CD4-positive, alpha-beta T cell (primary cell): Measurements from ENCODE around the gene EXOC8. TPM values are rescaled to one million over a fixed set of nuclear protein-coding genes. Genes with fewer than 3 reads are reported as not detected.

Experiments used
- ATAC-seq: fragments of 200-7000 bp; cut with Tn5 transposase; one replicate; pipeline ENCODE4 v1.10.0; 2022; ENCODE audit warnings: mild to moderate bottlenecking; ENCODE audit not compliant: poor library complexity
- CTCF ChIA-PET: fragments of 350-600 bp; sonication (Branson Sonifier 250); formaldehyde crosslinking; loops from one replicate; lab custom pipeline; 2021; ENCODE audit warnings: antibody characterized with exemption, inconsistent platforms; lab: Charles Lee
- POLR2A ChIA-PET: fragments of 350-600 bp; sonication (Branson Sonifier 250); formaldehyde crosslinking; loops from one replicate; lab custom pipeline; 2021; ENCODE audit warnings: antibody characterized with exemption, inconsistent platforms; lab: Charles Lee
- DNase-seq, 14 experiments: peaks; one replicate each; pipeline ENCODE4 v3.0.0-alpha.2; 2013 to 2020; ENCODE audit warnings: mixed read lengths in 2 of 14
- H3K27ac ChIP-seq, 2 donors: one replicate each; pipeline versions ENCODE4 v1.5.1 to v1.7.0; 2013; ENCODE audit warnings: low read length in 2 of 2, low read depth in 1 of 2, mild to moderate bottlenecking in 1 of 2
- H3K27me3 ChIP-seq, 2 experiments: 1 replicate in 1 of 2; 2 replicates in 1 of 2; pipeline versions ENCODE4 v1.6.1 to v1.7.0; 2013; ENCODE audit warnings: low read length in 2 of 2, control low read depth in 1 of 2, mild to moderate bottlenecking in 1 of 2, moderate library complexity in 1 of 2; ENCODE audit not compliant: insufficient read depth in 2 of 2, control insufficient read depth in 1 of 2
- H3K36me3 ChIP-seq: one replicate; pipeline ENCODE4 v1.6.1; 2013; ENCODE audit warnings: low read length, control low read depth; ENCODE audit not compliant: insufficient read depth
- H3K4me1 ChIP-seq: one replicate; pipeline ENCODE4 v1.6.1; 2013; ENCODE audit warnings: low read length, control low read depth; ENCODE audit not compliant: insufficient read depth
- H3K4me3 ChIP-seq: one replicate; pipeline ENCODE4 v1.5.1; 2013; ENCODE audit warnings: mild to moderate bottlenecking, low read length, moderate library complexity
- H3K9me3 ChIP-seq, 2 experiments: 1 replicate in 1 of 2; 2 replicates in 1 of 2; pipeline versions ENCODE4 v1.6.1 to v1.7.0; 2013; ENCODE audit warnings: low read length in 2 of 2, mild to moderate bottlenecking in 2 of 2, control low read depth in 1 of 2, moderate library complexity in 1 of 2; ENCODE audit not compliant: control insufficient read depth in 1 of 2, insufficient read depth in 1 of 2
- H3K27ac Mint-ChIP-seq: one replicate; pipeline ENCODE4 v1.8.0; 2020; ENCODE audit warnings: mixed read lengths
- H3K27me3 Mint-ChIP-seq: one replicate; pipeline ENCODE4 v1.8.0; 2021; ENCODE audit warnings: mixed read lengths
- H3K36me3 Mint-ChIP-seq: one replicate; pipeline ENCODE4 v1.8.0; 2021; ENCODE audit warnings: low read depth, mixed read lengths
- H3K4me1 Mint-ChIP-seq: one replicate; pipeline ENCODE4 v1.8.0; 2021; ENCODE audit warnings: low read depth, mixed read lengths
- H3K4me3 Mint-ChIP-seq: one replicate; pipeline ENCODE4 v1.8.0; 2020; ENCODE audit warnings: mild to moderate bottlenecking, mixed read lengths
- H3K9me3 Mint-ChIP-seq: one replicate; pipeline ENCODE4 v1.8.0; 2020; ENCODE audit warnings: mixed read lengths
- intact Hi-C, 2 experiments: fragments of 100-400 bp; cut with DNase I in 1 of 2; cut with micrococcal nuclease in 1 of 2; formaldehyde crosslinking; loops; one replicate each; pipeline versions ENCODE4 v1.15.1 to v1.9.0; 2023 to 2025; cut with DNase I, micrococcal nuclease
- total RNA-seq, 174 experiments: library from RNA in 2 of 174; stranded (reverse) in 2 of 174; gene quantifications; one replicate each; pipeline ENCODE4 v1.2.3 and lab custom pipeline; 2021 to 2026
- TF ChIP-seq, protein P1 (sequence below): fragments of 200-600 bp; IDR thresholded peaks from one replicate; pipeline ENCODE4 v1.8.0; 2022; ENCODE audit warnings: antibody characterized with exemption, mild to moderate bottlenecking

EXOC8 gene
- total RNA-seq, 2 experiments from 2014 or later = 28.0 to 31.9 TPM

DNA sequence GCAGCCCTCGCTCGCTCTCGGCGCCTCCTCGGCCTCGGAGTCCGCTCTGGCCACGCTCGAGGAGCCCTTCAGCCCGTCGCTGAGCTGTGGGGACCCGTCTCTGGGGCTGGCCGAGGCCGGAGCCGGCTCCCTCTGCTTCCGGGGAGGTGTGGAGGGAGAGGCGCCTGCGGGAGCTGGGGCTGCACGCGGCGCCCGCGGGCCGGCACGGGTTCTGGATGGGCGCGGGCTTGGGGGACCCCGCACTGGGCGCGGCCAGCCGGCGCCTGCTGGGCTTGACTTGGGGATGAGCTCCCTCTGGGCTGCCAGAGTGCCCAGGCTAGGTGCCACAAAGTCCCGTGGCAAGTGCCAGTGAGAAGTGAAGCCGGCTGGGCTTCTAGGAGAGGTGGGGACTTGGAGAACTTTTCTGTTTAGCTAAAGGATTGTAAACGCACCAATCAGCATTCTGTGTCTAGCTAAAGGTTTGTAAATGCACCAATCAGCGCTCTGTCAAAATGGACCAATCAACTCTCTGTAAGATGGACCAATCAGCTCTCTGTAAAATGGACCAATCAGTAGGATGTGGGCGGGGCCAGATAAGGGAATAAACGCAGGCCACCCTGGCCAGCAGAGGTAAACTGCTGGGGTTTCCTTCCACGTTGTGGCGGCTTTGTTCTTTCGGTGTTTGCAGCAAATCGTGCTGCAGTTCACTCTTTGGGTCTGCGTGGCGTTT, 20.2 kb downstream of the EXOC8 start:
- POLR2A ChIA-PET = interaction anchor here (1.1 to 1.5 kb wide), 2 partner anchors 19 to 21 kb away, joined by 3 read pairs; partner anchors contain the start of genes EXOC8 and SPRTN

DNA sequence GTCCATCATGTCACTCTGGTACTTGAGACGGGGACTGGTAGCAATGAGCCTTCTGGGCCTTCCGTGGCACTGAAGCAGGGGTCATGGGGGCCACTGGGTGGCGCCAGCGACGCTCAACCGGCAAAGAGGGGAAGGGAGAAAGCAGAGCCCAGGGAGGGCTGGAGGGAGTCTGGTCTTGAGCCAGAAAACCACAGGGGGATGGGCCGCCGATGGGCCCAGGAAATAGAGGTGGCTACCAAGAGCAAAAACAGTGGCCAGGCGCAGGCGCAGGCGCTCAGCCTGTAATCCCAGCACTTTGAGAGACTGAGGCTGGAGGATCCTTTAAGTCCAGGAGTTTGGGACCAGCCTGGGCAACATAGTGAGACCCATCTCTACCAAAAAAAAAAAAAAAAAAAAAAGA, 21.8 kb downstream of the EXOC8 start:
- intact Hi-C loops = loop anchor here in 1 of 2 experiments (2.0 kb wide), 1 partner anchor 289 kb away; no protein-coding TSS in a partner anchor
- Histone ChIP-seq H3K27ac (no peak overlapping the region), H3K27me3 (no peaks in the 10 kb centered on the region), H3K36me3 (no peaks in the 10 kb centered on the region), H3K4me3 (no peak overlapping the region), H3K9me3 (no peaks in the 10 kb centered on the region), H3K4me1 (no peaks in the 10 kb centered on the region)
- CTCF ChIA-PET = interaction anchor here (1.4 kb wide), 1 partner anchor 50 kb away, joined by 4 read pairs; no protein-coding TSS in a partner anchor
- POLR2A ChIA-PET = interaction anchor here (1.0 kb wide), 1 partner anchor 22 kb away, joined by 3 read pairs; the partner anchor contains the start of gene EXOC8
- Mint-ChIP-seq H3K36me3 (no peaks in the 10 kb centered on the region), H3K9me3 (no peaks in the 10 kb centered on the region), H3K27ac (no peak overlapping the region), H3K4me3 (no peak overlapping the region), H3K27me3 (no peaks in the 10 kb centered on the region), H3K4me1 (no peaks in the 10 kb centered on the region)
- ATAC-seq = peak; percentile 48
- TF ChIP-seq, protein P1, sequence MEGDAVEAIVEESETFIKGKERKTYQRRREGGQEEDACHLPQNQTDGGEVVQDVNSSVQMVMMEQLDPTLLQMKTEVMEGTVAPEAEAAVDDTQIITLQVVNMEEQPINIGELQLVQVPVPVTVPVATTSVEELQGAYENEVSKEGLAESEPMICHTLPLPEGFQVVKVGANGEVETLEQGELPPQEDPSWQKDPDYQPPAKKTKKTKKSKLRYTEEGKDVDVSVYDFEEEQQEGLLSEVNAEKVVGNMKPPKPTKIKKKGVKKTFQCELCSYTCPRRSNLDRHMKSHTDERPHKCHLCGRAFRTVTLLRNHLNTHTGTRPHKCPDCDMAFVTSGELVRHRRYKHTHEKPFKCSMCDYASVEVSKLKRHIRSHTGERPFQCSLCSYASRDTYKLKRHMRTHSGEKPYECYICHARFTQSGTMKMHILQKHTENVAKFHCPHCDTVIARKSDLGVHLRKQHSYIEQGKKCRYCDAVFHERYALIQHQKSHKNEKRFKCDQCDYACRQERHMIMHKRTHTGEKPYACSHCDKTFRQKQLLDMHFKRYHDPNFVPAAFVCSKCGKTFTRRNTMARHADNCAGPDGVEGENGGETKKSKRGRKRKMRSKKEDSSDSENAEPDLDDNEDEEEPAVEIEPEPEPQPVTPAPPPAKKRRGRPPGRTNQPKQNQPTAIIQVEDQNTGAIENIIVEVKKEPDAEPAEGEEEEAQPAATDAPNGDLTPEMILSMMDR = peak; percentile 33
- DNase-seq = peak in 12 of 14 experiments; percentile 15 to 65 (median 30)

More for the DNA sequence above, 20.2 kb downstream of the EXOC8 start:
- Histone ChIP-seq H3K27me3 (no peaks in the 10 kb centered on the region), H3K27ac (no peak overlapping the region), H3K9me3 (no peaks in the 10 kb centered on the region), H3K4me1 (no peaks in the 10 kb centered on the region), H3K4me3 (no peak overlapping the region), H3K36me3 (no peaks in the 10 kb centered on the region)
- no peak for ATAC-seq
- H3K27ac Mint-ChIP-seq = no peak overlapping the region
- no peak for DNase-seq
- intact Hi-C loops = loop anchor here in 1 of 2 experiments (2.0 kb wide), 1 partner anchor 287 kb away; no protein-coding TSS in a partner anchor
- TF ChIP-seq, protein P1 = no peak
- no peak overlapping the region for H3K4me3 Mint-ChIP-seq
- CTCF ChIA-PET = no interaction called here
- no peaks in the 10 kb centered on the region for H3K36me3 Mint-ChIP-seq
- H3K27me3 Mint-ChIP-seq = no peaks in the 10 kb centered on the region
- no peaks in the 10 kb centered on the region for H3K9me3 Mint-ChIP-seq
- H3K4me1 Mint-ChIP-seq = no peaks in the 10 kb centered on the region

GRCh38 chr1:231313661-231314060, 24.0 kb downstream of the EXOC8 start:
- ChIA-PET CTCF (no interaction called here), POLR2A (no interaction called here)
- Mint-ChIP-seq H3K4me1 (no peaks in the 10 kb centered on the region), H3K36me3 (no peaks in the 10 kb centered on the region), H3K4me3 (no peak overlapping the region), H3K27me3 (no peaks in the 10 kb centered on the region), H3K9me3 (no peaks in the 10 kb centered on the region), H3K27ac (no peak overlapping the region)
- Histone ChIP-seq H3K9me3 (no peaks in the 10 kb centered on the region), H3K4me1 (no peaks in the 10 kb centered on the region), H3K27me3 (no peaks in the 10 kb centered on the region), H3K4me3 (no peak overlapping the region), H3K36me3 (no peaks in the 10 kb centered on the region), H3K27ac (no peak overlapping the region)
- intact Hi-C loops = no loop called here
- DNase-seq = no peak
- TF ChIP-seq, protein P1 = no peak
- no peak for ATAC-seq
